Measurements from ENCODE around the gene ACER3. TPM values are rescaled to one million over a fixed set of nuclear protein-coding genes. Genes with fewer than 3 reads are reported as not detected.
"Not testable (repeated sequence)": the region's sequence is repeated elsewhere in the genome, so short reads cannot be mapped to it uniquely, and the experiment has no call there.

Gene ACER3
- total RNA-seq, 1 experiment from 2014 or later = 18.3 TPM

DNA sequence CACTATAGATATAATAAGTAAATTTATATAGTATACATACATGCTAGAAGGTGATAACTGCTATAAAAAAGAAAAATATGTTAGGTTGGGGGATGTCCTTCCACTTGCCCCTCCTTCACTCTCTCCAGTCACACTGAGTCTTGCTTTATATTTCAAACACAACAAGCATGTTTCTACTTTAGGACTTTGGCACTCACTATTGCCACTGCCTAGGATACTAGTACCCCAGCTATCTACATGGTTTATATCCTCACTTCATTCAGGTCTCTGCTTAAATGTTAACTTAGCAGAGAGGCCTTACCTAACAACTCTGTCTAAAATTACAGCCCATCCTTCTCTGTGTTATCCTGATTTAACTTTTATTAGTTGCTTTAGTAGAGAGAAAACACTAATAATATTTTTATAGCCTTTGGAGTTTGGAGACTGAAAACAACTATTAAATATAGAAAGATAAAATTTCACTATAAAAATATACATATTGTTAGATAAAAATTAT is 134.4 kb downstream of the ACER3 start:
- DNase-seq (ENCODE audit: low spot score) = no peak

DNA sequence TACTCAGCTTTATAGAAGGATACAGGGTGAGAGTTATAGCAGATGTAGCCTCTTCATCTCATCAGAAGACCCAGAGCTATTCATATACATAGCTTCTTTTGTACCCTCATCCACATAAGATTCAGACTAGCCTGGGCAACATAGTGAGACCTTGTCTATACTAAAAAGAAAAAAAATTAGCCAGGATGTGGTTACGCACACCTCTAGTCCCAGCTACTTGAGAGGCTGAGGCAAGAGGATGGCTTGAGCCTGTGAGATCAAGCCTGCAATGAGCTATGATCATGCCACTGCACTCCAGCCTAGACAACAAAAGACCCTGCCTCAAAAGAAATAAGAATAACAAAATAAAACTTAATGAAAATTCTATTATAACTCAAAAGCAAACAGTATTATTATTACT is 136.8 kb downstream of the ACER3 start:
- DNase-seq (ENCODE audit: low spot score) = no peak

DNA sequence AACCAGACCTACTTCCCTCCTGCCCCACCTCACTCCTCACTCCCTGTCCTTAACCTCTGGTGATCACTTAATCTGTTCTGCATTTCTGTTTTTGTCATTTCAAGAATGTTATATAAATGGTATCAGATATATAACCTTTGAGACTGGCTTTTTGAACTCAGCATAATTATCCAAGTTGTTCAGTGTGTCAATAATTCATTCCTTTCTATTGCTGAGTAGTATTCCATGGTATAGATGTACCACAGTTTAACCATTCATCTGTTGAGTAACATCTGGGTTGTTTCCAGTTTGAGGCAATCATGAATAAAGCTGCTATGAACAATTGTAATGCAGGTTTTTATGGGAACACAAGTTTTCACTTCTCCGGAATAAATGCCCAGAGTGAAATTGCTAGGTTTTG is 138.9 kb downstream of the ACER3 start:
- DNase-seq (ENCODE audit: low spot score) = no peak

DNA sequence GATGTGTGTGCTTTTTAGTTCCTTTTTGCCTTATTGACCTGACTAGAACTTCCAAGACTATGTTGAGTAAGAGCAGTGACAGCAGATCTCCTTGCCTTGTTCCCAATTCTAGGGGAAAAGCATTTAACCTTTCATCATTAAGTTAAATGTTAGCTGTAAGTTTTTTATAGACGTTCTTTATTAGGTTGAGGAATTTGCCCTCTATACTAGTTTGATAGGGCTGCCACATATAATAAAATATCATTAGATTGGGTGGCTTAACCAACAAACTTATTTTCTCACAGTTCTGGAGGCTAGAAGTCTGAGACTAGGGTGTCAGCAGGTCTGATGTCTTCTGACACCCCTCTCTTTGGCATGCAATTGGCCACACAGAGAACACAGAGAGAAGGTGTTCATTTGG is 140.9 kb downstream of the ACER3 start:
- DNase-seq (ENCODE audit: low spot score) = no peak

DNA sequence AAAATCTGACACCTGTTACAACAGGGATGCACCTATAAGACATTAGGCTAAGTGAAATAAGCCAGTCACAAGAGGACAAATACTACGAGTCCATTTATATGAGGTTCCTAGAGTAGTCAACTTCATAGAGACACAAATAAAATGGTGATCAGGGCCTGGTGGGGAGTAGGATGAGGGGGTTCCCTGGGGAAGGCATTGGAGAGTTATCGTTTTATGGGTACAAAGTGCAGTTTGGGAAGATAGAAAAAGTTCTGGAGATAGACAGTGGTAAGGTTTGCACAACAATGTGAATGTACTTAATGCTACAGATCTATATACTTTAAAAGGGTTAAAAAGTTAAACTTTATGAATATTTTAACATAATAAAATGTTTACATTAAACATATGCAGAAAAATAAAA is 142.1 kb downstream of the ACER3 start:
- DNase-seq (ENCODE audit: low spot score) = no peak

DNA sequence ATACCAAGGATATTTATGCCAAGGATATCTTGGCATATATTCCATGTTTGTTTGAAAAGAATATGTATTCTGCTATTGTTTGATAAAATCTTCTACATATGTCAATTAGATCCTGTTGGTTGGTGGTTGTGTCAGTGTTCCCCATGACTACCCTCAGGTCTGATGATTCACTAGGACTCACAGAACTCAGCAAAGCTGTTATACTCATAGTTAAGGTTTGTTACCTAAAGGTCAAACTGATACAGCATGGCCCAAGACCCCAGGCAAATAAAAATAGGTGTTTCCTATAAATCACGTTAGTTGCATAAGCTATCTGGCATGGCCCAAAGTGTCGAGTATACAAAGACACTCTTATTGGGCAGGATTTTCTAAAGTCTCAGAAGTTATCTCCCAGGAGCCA is 143.2 kb downstream of the ACER3 start:
- no peak for DNase-seq (ENCODE audit: low spot score)

DNA sequence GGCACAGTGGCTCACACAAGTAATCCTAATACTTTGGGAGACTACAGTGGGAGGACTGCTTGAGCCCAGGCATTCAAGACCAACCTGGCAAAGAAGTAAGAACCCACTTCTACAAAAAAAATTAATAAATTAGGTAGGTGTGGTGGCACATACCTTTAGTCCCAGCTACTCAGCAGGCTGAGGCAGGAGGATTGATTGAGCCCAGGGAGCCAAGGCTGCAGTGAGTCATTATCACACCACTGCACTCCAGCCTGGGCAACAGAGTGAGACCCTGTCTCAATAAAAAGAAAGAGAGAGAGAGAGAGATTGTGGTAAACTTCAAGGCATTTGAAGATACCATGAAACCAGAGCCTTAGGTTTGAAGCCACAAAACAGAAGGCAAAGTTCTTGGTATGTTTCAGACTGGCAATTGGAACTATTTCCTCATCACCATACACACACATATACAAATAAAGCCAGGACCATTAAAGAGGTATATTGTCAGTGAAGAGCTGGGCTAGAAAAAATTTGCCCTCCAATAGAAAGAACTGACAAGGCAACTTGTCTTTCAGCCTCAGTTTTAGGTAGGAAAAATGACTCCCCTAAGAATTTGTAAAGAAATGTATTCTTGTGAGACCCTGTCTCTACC is 148.9 kb downstream of the ACER3 start:
- no peak for DNase-seq (ENCODE audit: low spot score)

DNA sequence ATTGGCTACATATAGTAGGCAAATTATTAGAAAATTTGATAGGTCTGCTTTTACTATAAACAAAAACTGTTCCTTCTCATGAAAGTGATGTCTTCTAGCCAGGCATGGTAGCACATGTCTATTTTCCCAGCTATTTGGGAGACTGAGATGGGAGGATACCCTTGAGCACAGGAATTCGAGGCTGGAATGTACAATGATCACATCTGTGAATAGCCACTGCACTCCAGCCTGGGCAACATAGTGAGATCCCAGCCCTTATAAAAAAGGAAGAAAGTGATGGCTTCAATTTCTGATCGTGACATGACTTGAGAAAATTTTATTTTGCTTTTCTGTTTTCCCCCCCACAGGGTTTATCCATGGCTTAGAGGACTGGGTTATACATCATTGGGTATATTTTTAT is 154.0 kb downstream of the ACER3 start:
- DNase-seq (ENCODE audit: low spot score) = no peak

DNA sequence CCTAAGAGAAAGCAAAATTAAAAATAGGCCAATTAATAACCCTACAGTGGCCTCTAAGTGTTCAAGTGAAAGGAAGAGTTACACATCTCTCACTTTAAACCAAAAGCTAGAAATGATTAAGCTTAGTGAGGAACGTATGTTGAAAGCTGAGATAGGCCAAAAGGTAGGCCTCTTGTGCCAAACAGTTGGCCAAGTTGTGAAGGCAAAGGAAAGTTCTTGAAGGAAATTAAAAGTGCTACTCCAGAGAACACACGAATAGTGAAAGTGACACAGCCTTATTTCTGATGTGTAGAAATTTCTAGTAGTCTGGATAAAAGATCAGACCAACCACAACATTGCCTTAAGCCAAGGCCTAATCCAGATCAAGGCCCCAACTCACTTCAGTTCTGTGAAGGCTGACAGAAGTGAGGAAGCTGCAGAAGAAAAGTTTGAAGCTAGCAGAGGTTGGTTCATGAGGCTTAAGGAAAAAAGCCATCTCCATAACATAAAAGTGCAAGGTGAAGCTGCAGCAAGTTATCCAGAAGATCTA is 157.7 kb downstream of the ACER3 start:
- DNase-seq (ENCODE audit: low spot score) = not testable (repeated sequence)

DNA sequence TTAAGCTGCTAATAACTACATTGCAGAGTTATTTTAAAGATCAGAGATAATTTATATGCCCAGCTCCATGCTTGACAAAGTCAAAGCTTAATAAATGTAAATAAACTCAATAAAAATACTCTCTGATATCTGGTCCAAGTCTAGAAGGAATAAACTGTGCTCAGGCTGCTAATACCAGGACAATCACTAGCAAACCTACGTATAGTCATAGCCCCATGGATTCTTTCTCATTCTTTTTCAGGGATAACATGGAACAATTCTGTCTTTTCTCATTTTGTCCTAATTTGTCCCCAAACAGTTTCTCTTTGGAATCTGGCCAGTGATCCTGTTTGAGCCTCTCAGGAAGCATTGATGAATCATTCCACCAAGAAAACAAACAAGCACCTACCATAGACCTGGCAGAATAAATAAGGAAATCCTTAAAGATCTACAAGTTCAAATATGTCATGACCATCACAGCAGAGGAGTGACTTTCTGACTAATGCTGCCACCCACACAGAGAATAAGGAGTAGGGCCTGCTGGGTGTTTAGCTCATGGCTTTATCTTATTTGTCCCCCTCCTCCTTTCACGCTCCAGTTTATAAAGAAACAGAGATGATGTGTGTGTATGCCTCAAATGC is 159.4 kb downstream of the ACER3 start:
- DNase-seq (ENCODE audit: low spot score) = peak; percentile 55

DNA sequence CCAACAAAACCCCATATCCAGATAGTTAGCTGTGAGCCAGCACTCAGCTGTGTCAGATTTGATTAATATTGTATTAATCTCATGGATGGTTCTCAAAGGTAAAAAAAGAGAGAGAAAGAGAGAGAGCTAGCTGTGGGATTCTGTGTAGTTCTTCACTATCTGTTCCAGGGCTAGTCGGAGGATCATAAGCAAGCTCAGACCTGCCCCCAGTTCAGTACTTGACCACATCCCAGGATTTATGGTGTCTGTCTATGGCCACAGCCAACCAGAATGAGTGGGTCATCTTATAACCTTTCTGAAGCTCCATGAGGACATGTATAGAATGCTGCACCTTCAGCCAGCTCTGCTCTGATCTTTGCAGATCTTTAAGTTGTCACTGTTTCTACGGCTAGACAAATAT is 160.0 kb downstream of the ACER3 start:
- DNase-seq (ENCODE audit: low spot score) = peak; percentile 19

DNA sequence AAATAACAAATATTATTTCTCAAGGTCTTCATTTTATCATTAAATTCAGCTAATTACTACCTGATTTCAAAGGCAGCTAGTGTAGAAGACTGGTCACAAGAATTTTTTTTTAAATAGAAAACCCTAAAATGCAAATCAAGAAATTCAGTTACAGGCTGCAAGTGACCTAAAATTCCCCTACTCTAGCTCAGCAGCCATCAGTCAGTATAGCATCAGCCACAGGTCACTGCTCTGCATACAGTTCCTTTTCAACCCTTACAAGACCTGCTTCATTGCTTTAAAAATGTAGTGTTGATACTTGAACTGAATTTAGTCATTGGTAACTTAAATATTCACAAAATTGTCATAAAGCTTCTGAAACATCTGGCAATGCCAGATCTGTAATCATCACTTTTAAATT is 164.0 kb downstream of the ACER3 start:
- DNase-seq (ENCODE audit: low spot score) = no peak

DNA sequence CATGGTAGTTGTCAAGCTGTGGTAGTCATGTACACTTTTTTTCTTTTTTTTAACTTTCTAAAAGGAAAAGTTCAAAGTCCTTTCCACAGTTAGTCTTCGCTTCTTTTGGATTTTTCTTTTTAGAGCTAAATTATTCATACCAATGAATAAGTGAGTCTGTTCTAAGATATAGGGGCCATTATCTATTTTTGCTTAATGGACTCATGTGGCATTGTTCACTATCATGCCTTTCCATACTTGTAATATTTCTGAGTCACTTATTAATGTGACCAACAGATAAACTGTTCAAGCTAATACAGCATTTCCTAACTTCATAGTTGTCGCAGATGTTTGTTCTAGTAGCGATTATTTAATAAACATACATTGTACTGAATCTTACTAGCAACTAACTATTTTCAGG is 165.5 kb downstream of the ACER3 start:
- DNase-seq (ENCODE audit: low spot score) = no peak

DNA sequence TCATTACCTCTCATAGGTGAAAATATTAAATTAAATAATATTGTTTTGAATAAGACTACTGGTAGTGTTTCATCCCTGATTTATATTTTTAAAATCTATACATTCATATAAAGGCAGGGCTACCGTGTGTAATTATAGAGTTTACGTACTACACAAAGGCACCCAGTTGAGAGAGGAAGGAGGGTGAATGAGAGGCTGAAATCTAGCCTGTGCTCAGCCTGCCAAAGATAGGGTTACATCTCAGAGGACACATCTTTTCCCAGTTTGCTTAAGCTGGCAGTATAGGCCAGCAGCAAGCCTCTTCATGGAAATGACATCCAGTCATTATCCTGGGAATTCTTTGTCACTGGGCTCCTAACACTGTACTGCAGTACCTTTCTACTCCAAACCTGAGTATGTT is 166.0 kb downstream of the ACER3 start:
- no peak for DNase-seq (ENCODE audit: low spot score)

DNA sequence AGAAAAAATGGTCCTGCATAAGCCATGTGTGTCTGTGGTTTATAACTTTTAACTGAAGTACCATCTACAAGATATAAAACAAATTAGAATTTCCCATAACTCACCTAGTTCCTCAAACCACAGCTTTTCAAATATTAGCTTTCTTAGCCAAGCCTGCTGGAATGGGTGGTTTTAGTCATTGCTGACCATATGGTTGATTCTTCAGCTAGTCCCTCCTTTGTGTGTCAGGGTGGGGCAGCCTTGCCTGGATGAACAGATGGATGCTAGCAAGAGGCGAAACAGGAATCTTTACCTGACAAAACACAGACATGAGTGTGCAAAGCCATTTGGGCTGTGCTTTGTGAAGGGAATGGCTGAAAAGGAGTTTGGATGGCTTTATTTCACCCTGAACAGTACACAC is 166.6 kb downstream of the ACER3 start:
- DNase-seq (ENCODE audit: low spot score) = peak; percentile 22

DNA sequence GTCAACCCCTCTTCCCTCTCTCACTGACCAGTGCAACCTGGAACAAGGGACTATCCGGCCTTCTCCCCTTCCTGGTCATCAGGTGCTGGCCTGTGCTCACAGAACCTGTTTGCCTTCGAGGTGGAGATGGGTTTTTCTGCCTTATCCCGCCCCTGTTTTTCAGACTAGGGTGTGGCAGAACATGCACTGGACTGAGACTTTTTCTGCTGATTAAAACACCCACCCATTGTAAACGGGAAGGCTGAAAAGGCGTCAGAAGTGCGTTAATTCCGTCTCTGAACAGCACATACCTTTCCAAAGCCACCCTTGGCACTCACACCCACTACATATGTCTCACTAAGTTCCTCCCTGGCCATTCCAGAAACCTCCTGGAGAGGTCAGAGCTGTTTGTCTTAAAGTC is 169.1 kb downstream of the ACER3 start:
- DNase-seq (ENCODE audit: low spot score) = no peak

DNA sequence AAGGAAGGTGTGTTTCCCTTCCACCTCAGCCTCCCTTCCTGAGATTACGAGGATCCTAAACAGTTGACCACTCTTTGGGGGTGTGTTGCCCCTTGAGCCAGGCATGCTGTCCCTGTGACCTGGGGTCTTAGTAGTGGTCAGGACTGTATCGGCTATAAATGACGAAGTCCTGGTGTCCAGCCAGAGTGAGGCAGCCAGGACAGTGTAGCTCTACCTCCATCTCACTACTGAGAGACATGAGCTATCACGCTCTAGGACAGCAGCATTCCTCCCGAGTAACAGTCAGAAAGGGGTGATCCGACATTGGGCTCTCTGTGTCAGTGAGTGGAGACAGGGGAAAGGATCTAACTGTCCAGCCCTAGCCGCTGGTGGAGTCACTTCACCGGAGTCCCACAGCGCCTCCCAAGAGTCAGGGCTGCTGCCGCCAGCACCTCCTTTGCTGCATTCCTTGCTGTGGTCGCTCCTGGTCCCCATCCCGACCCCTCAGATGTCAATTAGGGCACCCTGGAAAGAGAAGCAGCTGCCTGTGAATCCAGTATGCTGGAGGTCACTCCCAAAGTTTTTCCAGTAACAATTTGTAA is 170.2 kb downstream of the ACER3 start:
- no peak for DNase-seq (ENCODE audit: low spot score)

DNA sequence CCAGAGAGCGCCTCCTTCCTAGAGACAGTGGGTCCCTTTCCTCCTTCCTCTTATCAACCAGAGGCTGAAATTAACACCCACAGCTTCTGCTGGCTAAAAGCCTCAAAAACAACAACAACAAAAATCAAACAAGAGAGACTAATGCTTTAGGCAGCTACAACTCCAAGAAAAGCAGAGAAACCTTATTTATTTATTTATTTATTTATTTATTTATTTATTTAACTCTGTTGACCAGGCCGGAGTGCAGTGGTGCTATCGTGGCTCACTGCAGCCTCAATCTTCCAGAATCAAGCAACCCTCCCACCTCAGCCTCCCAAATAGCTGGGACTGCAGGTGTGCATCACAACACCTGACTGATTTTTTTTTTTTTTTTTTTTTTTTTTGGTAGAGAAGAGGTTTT is 170.9 kb downstream of the ACER3 start:
- no peak for DNase-seq (ENCODE audit: low spot score)

DNA sequence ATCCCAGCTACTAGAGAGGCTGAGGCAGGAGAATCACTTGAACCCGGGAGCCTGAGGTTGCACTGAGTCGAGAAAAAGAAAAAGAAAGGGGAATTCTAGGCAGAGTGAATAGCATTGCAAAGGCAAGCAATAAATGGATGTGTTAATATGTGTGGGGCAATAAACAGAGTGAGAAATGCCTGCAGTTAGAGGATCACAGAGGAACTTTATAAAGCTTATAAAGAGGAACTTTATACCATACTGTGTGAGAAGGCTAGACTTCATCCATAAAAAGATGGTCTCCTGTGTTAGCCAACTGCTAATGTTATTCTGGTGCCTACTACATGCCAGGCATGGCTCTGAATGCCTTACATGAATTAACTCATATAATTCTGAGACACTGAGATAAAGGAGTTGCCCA is 174.3 kb downstream of the ACER3 start:
- no peak for DNase-seq (ENCODE audit: low spot score)

DNA sequence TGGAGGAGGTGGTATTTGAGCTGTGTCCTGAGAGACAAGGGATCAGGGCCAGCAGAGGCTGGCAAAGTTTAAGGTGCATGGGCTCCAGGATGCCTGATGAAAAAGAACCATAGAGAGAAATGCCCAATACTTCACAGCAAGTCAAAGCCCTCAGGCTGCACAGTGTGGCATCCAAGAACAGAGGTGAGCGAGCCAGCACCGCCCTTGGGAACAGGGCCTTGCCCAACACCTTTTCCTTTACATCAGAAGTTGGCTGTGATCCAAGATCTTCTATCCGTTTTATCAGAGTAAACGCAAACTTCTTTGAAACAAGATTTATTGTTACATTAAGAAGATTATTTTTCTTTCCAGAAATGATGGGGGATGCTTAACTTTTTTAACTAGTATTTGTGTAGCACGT is 174.9 kb downstream of the ACER3 start:
- no peak for DNase-seq (ENCODE audit: low spot score)

DNA sequence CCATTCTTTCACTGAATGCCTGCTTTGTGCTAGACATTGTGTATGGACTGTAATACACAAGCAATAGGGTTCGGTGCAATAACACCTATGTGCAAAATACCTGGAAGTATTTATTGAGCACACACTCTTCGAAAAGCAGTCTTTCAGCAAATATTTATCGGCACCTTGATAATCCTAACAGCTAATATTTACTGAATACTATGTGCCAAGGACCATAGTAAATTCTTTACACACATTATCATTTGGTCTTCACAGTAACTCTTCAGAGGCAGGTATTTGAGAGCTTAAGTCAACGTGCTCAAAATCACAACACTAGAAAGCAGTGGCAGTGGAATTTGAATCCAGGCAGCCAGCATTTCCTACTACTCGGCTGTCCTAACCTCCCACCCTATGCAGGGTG is 175.7 kb downstream of the ACER3 start:
- no peak for DNase-seq (ENCODE audit: low spot score)

DNA sequence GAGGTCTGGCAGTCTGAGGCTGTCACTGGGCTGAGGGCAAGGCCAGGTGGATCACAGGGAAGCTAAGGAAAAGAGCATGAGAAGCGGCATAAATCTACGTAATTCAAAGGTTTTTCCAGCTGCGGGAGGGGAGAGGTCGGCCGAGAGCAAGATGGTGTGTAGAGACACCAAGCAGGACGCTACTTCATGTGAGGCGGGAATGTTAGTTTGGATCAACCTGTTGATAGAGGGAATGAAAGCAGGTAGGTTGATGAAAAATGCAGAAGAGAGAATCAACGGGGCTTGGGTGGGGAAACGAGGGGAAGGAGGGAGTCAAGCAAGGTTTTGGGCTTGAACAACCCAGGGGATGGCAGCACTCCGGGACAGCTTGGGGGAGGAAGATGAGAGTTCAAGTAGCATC is 176.3 kb downstream of the ACER3 start:
- DNase-seq (ENCODE audit: low spot score) = no peak

Data from A172 (cell line).